Measurements from ENCODE around the gene USP32.
"Not testable (repeated sequence)": the region's sequence is repeated elsewhere in the genome, so short reads cannot be mapped to it uniquely, and the experiment has no call there.

USP32 gene

DNA sequence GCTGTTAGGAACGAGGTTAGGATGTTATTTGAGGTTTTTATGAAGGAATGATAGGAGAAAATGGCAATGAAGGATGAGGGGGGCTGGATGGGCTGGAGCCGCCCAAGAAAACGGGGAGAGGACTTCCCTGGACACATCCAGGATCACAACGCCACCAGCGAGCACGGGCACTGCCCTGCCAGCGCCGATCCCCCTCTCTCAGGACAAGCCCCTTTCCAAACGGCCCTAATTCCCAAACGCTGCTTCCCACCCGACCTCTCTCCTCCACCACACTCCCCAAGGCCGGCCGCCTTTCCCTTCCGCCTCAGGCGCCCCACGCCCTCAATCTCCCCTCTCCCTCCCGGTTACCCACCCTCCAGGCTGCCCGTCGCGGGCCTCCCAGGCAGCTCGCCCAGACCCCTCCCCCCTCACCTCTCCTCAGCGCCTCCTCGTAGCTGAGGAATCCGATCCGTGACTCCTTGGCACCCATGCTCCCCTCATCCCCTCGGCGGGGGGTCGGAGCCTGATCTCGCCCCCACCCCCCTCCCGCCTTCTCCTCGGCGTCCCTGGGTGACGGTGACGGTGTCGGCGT is 377 bp downstream of the USP32 start:
- TF ChIP-seq, protein P1, sequence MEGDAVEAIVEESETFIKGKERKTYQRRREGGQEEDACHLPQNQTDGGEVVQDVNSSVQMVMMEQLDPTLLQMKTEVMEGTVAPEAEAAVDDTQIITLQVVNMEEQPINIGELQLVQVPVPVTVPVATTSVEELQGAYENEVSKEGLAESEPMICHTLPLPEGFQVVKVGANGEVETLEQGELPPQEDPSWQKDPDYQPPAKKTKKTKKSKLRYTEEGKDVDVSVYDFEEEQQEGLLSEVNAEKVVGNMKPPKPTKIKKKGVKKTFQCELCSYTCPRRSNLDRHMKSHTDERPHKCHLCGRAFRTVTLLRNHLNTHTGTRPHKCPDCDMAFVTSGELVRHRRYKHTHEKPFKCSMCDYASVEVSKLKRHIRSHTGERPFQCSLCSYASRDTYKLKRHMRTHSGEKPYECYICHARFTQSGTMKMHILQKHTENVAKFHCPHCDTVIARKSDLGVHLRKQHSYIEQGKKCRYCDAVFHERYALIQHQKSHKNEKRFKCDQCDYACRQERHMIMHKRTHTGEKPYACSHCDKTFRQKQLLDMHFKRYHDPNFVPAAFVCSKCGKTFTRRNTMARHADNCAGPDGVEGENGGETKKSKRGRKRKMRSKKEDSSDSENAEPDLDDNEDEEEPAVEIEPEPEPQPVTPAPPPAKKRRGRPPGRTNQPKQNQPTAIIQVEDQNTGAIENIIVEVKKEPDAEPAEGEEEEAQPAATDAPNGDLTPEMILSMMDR (IDR thresholded peaks at IDR 0.05; ENCODE audit: low read length, missing control alignments): no peak
- no peak for DNase-seq (ENCODE audit: low read depth)

GRCh38 chr17:60390925-60391470 is 935 bp downstream of the USP32 start:
- DNase-seq (ENCODE audit: low read depth): peak; percentile 53
- TF ChIP-seq, protein P1 (IDR thresholded peaks at IDR 0.05; ENCODE audit: low read length, missing control alignments): no peak
- peak overlapping the region; percentile 94 for H3K4me3 ChIP-seq (replicated peaks; ENCODE audit: low read depth, low read length)

More for the DNA sequence above, 377 bp downstream of the USP32 start:
- H3K4me3 ChIP-seq (replicated peaks; ENCODE audit: low read depth, low read length): peak overlapping the region; percentile 94

DNA sequence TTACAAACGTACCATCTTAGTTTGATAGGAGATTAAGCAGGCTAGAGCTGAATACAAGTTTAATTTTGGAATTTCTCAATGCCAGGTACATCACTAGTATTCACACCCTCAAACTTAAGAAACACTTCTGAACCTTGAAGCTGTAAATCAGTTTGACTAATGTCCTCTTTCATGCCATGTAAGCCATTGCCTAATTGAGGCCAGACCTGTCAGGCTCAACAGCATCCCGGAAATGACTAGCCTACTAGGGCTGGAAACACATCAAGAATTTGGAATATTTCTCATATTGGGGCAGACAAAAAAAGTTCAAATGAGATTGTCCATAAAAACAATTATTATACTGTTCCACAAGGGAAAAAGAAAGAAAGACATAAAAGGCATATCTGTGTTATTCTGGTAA is 1.7 kb downstream of the USP32 start:
- DNase-seq (ENCODE audit: low read depth): peak; percentile 81
- TF ChIP-seq, protein P1 (IDR thresholded peaks at IDR 0.05; ENCODE audit: low read length, missing control alignments): no peak
- peak overlapping the region; percentile 94 for H3K4me3 ChIP-seq (replicated peaks; ENCODE audit: low read depth, low read length)

DNA sequence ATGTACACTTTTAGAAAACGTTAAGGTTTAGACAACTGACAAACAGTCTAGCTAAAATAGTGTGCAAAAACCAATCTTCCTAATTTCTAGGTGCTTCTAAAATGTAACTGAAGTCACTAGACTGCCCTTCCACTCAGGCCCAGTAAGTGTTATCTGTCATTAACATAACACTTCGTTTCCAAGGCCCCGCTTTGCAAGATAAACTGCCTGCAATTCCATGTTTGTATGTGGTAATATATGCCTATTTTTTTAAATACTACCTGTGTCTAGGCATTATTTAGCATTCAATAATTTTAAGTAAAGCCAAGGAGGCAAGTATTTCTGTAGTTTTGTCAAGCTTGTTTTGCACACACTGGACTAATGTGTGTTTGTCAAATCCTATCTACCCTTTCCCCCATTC is 3.2 kb downstream of the USP32 start:
- no peak overlapping the region for H3K4me3 ChIP-seq (replicated peaks; ENCODE audit: low read depth, low read length)
- TF ChIP-seq, protein P1 (IDR thresholded peaks at IDR 0.05; ENCODE audit: low read length, missing control alignments): no peak
- DNase-seq (ENCODE audit: low read depth): no peak

GRCh38 chr17:60387666-60388065 is 4.3 kb downstream of the USP32 start:
- no peak for DNase-seq (ENCODE audit: low read depth)
- TF ChIP-seq, protein P1 (IDR thresholded peaks at IDR 0.05; ENCODE audit: low read length, missing control alignments): no peak
- no peak overlapping the region for H3K4me3 ChIP-seq (replicated peaks; ENCODE audit: low read depth, low read length)

- no peak for DNase-seq (ENCODE audit: low read depth)
- TF ChIP-seq, protein P1 (IDR thresholded peaks at IDR 0.05; ENCODE audit: low read length, missing control alignments): no peak
Measured at GRCh38 chr17:60386147-60387058, 5.5 kb downstream of the USP32 start.

DNA sequence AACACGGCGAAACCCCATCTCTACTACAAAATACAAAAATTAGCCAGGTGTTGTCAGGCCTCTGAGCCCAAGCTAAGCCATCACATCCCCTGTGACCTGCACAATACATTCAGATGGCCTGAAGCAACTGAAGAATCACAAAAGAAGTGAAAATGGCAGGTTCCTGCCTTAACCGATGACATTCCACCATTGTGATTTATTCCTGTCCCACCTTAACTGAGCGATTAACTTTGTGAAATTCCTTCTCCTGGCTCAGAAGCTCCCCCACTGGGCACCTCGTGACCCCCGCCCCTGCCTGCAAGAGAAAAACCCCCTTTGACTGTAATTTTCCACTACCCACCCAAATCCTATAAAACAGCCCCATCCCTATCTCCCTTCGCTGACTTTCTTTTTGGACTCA is 7.0 kb downstream of the USP32 start:
- H3K4me3 ChIP-seq (replicated peaks; ENCODE audit: low read depth, low read length); DNase-seq (ENCODE audit: low read depth): not testable (repeated sequence)

More at GRCh38 chr17:60386147-60387058, 5.5 kb downstream of the USP32 start:
- H3K4me3 ChIP-seq (replicated peaks; ENCODE audit: low read depth, low read length): no peak overlapping the region
